PC-9 (cell line): ENCODE results near the gene KRT76.

ENCODE experiments used
- EZH2 ChIP-seq: fragments of 200-600 bp; sonication (generic); IDR thresholded peaks from 2 replicates; pipeline ENCODE4 v1.8.0; 2017; ENCODE audit warnings: antibody characterized with exemption, low read depth
- TF ChIP-seq, protein P1 (sequence below): fragments of 200-600 bp; sonication (generic); conservative IDR thresholded peaks from 2 replicates; pipeline ENCODE4 v1.6.1; 2017; ENCODE audit warnings: mixed run types, antibody characterized with exemption, mild to moderate bottlenecking, moderate library complexity

DNA sequence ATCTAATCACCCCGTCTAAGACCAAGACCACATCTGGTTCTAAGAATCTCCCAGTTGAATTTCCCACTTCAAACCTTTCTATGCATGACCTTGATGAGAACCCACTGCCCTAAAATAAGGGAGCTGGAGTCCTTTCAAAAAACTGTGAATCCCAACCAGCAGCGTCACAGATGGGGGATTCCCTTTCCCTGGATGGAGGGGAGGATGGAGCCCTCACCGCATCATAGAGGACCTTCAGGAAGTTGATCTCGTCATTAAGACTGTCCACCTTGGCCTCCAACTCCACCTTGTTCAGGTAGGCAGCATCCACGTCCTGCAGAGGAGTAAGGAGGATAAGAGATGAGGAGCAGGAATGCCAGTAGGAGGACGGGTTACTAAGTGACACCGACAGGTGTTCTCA lies 32.0 kb upstream of the KRT76 start:
- no peak for TF ChIP-seq EZH2
- TF ChIP-seq, protein P1, sequence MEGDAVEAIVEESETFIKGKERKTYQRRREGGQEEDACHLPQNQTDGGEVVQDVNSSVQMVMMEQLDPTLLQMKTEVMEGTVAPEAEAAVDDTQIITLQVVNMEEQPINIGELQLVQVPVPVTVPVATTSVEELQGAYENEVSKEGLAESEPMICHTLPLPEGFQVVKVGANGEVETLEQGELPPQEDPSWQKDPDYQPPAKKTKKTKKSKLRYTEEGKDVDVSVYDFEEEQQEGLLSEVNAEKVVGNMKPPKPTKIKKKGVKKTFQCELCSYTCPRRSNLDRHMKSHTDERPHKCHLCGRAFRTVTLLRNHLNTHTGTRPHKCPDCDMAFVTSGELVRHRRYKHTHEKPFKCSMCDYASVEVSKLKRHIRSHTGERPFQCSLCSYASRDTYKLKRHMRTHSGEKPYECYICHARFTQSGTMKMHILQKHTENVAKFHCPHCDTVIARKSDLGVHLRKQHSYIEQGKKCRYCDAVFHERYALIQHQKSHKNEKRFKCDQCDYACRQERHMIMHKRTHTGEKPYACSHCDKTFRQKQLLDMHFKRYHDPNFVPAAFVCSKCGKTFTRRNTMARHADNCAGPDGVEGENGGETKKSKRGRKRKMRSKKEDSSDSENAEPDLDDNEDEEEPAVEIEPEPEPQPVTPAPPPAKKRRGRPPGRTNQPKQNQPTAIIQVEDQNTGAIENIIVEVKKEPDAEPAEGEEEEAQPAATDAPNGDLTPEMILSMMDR: no peak
